ENCODE results near the gene PTH.

PTH gene

GRCh38 chr11:13495929-13496328, at the start of gene PTH:
PTH (minus strand) TSS chr11:13495997; CDS start chr11:13492855, 3,142 bp downstream.
- DNase-seq = no peak

GRCh38 chr11:13538044-13538443, 42.2 kb upstream of the PTH start:
- DNase-seq = no peak

GRCh38 chr11:13535819-13536218, 40.0 kb upstream of the PTH start:
- no peak for DNase-seq

DNA sequence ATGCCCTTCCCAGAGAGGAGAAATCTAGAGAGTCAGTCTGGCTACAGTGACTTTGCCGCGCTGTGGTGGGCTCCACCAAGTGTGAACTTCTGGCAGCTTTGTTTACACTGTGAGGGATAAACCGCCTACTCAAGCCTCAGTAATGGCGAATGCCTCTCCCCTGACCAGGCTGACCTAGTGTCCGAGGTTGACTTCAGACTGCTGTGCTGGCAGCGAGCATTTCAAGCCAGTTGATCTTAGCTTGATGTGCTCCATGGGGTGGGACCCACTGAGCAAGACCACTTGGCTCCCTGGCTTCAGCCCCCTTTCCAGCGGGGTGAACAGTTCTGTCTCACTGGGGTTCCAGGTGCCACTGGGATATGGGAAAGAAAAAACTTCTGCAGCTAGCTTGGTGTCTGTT, 38.6 kb upstream of the PTH start:
- no peak for DNase-seq

- DNase-seq = no peak
These were observed 29.5 kb upstream of the PTH start for GRCh38 chr11:13525257-13525656.

- no peak for DNase-seq
These were observed 7.6 kb upstream of the PTH start for GRCh38 chr11:13503393-13503792.

DNA sequence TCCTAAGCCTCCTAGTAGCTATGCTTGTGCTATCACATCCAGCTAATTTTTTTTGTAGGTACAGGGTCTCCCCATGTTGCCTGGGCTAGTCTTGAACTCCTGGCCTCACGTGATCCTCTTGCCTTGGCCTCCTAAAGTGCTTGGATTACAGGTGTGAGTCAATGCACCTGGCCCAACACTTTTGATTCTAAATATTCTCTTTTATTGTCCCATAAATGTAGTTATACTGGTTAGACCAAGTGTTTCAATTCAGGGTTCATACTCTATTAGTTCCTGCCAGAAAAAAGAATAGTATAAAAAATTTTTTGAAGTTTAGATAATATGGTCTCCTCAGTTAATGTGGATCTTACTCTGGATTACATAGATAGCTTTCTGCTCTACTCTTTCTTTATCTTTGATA, 6.7 kb upstream of the PTH start:
- DNase-seq = no peak

GRCh38 chr11:13494051-13494450, 1.7 kb downstream of the PTH start:
- DNase-seq = no peak

- peak; percentile 41 for DNase-seq
These were observed 8.2 kb downstream of the PTH start for GRCh38 chr11:13487661-13488030.

- DNase-seq = peak; percentile 68
These were observed 8.7 kb downstream of the PTH start for GRCh38 chr11:13486926-13487660.

DNA sequence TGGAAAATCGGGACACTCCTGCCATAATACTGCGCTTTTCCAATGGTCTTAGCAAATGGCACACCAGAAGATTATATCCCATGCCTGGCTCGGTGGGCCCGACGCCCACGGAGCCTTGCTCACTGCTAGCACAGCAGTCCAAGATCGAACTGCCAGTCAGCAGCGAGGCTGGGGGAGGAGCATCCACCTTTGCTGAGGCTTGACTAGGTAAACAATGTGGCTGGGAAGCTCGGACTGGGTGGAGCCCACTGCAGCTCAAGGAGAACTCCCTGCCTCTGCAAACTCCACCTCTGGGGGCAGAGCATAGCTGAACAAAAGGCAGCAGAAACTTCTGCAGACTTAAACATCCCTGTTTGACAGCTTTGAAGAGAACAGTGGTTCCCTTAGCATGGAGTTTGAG, 15.6 kb downstream of the PTH start:
- no peak for DNase-seq

DNA sequence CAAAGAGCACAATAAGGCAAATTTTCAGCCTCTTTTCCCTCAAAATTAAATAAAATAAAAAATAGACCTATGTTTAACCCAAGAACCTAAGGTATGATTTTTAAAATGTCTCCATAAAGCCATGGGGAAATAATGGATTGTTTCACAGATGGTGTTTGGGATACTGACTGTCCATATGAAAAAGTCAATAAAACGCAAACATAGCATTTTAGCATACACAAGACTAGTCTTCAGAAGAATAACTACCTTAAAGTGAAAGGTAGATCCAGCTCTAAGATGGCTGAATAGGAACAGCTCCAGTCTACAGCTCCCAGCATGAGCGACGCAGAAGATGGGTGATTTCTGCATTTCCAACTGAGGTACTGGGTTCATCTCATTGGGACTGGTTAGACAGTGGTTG, 16.1 kb downstream of the PTH start:
- no peak for DNase-seq

DNA sequence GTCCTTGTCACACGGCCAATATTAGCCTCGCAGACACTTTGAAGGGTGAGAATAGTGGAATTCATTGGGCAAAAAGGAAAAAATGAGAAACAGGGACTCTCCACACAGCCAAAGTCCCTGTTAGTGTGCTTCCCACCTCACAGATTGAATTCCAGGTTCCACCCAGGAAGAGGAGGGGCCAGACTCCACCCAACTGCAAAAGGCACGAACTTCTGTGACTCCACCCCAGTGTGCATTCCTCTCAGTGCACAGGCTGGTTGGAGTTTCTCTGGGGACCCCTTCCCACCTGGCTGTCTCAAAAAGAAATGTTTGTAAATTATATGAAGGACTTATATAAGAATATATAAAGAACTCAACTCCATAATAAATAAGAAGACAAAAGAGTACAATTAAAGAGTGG, 20.7 kb downstream of the PTH start:
- no peak for DNase-seq

- no peak for DNase-seq
These were observed 22.6 kb downstream of the PTH start for GRCh38 chr11:13473013-13473722.

- DNase-seq = no peak
These were observed 27.0 kb downstream of the PTH start for GRCh38 chr11:13468750-13469149.

DNA sequence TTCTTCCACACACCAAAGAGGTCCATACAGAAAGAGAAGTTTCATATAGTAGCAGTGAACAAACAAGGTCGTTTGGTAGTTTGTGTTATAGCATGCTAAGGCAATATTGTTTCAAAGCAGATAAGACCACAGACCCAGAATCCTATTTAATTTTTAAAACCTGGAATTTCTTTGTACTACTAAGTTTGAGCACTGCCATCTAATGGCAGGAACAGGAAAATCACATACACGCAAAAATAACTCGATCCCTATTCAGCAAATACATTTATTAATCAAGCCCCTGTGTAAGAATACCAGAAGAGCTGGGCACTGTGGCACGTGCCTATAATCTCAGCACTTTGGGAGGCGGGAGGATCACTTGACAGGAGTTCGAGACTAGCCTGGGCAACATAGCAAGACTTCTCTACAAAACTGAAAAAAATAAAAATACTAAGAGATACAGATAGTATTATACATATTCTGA, 29.9 kb downstream of the PTH start:
- DNase-seq = peak; percentile 36

DNA sequence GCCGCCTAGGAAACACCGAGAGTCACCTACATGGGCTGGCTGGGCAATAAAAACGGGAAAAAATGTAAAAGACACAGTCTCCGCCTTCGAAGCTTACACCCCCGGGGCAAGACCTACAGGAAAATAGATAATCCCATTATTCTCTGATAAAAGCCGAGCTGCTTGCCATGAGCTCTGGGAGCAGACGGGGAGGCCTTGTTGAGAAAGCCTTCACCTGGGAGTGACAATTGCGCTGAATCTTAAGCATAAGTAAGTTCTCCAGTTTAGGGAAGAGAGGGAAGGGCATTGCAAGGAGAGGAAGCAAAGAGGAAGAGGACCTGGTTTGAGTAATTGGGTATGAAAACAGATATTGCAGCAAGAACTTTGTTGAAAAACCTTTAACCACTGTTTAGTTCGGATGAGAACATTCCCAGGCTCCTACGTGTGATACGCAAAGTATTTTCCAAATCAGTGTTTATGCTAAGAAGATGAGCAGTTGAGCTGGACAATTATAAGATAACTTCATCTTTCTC, 32.0 kb downstream of the PTH start:
- no peak for DNase-seq

- peak; percentile 96 for DNase-seq
These were observed 32.7 kb downstream of the PTH start, which contains the start of gene BTBD10 for GRCh38 chr11:13462901-13463778. BTBD10 (minus strand) TSS chr11:13463222; CDS start chr11:13445124, 18,098 bp downstream.

DNA sequence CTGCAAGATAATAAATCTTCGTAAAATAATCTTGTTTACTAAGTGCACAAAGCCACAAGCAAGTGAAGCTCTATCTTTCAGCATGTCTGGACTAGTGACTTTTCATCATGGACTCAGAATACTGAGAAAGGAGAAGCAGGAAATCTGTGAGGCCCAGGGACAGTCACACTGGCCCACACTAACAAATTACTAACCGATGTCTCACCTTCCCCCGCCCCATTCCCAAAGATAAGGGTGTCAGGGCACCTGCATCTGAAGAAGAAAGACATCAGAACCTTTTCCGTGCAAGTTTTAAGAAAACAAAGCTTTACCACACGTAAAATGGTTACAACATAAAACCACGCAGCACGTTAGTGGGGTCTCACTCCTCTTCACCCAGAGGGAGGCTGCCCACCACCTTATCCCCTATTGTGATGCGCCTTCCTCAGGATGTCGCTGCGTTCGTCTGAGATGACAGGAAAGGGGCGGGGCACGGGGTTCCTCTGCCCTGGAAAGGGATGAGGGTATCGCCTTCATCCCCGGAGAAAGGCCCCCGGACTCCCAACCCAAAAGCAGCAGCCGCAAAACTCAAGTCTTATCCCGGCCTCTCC, 33.4 kb downstream of the PTH start:
- DNase-seq = peak; percentile 47

DNA sequence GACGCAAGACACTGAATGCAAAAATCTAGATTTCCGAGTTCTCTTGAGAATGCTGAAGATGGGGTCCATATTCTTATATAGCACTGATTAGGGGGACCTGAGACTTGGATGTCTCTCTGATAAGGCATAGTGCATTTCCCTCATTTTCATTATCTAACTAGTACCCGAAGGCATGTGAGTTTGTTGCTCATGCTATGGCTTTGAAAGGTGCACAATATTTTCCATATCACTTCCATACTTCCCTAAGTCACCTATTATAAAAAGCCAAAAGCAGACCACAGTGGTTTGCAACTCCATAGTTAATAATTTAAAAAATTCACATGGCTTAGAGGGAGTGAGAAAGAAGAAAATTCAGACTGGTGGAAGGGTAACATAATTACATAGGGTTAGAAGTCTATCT, 34.5 kb downstream of the PTH start:
- DNase-seq = no peak

DNA sequence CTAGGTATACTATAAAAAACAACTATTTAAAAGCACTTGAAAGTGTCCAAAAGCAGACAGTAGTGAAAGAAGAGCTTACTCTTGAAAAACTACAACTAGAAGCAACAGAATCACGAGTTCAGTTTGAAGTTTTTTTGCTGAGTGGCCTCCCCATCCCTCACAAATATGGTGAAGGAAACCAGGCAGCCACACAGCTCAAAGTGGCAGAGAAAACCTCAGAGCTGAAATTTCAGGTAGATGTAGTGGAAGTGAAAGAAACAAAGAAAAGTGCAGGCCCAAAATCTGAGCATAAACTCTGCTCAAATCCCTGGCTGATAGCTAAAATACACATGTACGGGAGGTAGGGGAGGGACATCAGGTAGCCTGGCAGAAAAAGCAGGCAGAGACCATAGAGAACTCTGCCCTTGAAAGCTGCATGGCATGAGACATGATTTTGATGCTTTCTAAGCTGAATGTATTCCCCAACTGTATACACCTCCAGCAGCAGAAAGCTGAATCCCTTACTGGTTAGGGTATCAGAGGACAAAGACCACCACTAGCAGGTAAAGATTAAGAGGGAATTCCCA, 44.9 kb downstream of the PTH start:
- no peak for DNase-seq

DNA sequence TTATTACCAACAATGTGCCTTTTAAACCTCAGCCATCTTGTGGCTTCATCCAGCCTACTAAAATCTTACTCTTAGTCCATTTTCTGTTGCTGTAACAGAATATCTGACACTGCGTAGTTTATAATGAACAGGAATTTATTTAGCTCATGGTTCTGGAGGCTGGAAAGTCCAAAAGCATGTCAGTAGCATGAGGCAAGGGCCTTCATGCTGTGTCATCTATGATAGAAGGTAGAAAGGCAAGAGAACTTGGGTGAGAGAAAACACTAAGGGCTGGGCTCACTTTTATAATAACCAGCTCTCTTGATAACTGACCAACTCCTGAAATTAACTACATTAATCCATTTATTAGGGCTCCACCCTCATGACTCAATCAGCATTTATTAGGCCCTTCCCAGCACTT, 46.3 kb downstream of the PTH start:
- DNase-seq = no peak
